Measurements from ENCODE around the gene ACTL7B.
"Not testable (repeated sequence)": the region's sequence is repeated elsewhere in the genome, so short reads cannot be mapped to it uniquely, and the experiment has no call there.

ACTL7B gene

GRCh38 chr9:108869092-108869725 is 13.4 kb upstream of the ACTL7B start:
- DNase-seq (ENCODE audit: low read depth) = no peak

- no peak for DNase-seq (ENCODE audit: low read depth)
Observed at GRCh38 chr9:108867829-108868228, 12.0 kb upstream of the ACTL7B start.

DNA sequence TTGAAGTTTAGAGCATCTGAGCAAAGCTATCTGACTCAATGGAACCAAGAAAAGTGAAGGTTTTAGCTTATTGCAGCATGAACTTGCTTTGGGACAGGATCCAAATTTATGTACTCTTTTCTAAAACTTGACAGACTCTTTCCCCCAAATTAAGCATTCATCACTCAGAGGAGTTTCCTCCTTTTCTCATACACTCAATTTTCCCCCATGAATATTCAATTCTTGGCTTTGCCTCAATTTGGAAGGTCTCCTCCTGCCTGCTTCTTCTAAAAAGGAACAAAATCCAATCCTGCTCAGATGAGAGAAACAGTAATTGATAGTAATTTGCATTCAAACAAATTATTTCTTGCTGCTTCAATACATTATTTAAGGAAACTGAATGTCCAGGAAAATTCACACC is 11.3 kb upstream of the ACTL7B start:
- no peak for DNase-seq (ENCODE audit: low read depth)

DNA sequence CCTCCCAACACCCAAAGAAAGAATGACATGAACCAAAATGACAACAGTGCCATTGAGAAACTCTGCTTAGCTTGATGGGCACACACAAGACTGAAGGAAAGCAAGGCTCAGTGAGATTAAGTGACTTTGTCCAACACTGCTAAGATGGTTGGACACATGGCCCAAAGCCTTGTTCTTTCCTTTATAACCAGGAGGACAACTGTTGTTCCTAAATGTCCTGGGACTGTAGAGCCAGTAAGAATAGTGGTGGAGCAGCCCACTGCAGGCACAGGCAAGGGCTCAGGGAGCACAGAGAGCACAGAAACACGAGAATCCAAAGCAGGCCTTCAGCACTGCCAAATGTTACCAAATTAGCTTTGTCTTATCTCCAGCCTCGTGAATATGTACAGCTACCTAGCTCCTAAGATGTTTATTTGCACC is 10.2 kb upstream of the ACTL7B start:
- no peak for DNase-seq (ENCODE audit: low read depth)

GRCh38 chr9:108865037-108865436 is 9.3 kb upstream of the ACTL7B start:
- DNase-seq (ENCODE audit: low read depth) = no peak

DNA sequence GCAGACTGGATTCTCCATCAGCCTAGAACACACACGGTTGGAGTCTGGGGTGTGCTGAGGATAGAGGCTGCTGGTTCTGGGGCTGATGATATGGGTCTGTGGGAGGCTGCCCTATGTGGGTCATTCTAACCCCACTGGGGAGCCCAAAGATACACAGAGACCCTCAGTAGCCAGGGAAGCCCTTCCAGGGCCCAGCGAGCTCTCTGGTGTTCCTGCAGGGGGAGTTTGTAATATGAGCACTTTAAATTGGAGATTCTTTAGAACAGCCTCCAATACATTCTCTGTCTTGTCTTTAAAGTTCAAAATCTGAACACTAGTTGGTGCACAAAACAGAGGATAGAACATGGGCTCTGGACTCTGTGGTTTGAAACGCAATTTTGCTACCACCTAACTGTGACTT is 8.7 kb upstream of the ACTL7B start:
- DNase-seq (ENCODE audit: low read depth) = no peak

GRCh38 chr9:108863891-108864290 is 8.1 kb upstream of the ACTL7B start:
- no peak for DNase-seq (ENCODE audit: low read depth)

DNA sequence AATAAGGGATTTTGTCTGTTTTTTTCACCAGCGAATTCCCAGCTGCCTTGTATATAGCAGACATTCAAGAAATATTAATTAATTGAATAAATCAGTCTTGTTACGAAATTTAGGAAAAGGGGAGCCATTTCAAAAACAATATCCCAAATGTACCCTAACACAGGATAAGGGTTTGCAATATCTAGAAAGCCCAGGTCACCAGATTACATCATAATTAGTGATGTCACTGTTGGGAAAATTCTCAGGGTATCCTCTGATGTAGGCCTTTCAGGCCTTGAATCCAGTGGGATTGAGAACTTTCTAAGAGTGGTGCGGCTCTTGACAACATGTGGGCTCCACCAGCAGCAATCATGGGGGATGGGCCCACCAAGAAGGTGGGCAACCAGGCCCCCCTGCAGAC is 6.2 kb upstream of the ACTL7B start, which contains the start of gene ACTL7A:
ACTL7A (plus strand) TSS at position 270 of the 400 bp plus-strand sequence; CDS start at position 327, 57 bp downstream.
- DNase-seq (ENCODE audit: low read depth) = no peak

GRCh38 chr9:108861464-108861863 is 5.7 kb upstream of the ACTL7B start:
- DNase-seq (ENCODE audit: low read depth) = no peak

DNA sequence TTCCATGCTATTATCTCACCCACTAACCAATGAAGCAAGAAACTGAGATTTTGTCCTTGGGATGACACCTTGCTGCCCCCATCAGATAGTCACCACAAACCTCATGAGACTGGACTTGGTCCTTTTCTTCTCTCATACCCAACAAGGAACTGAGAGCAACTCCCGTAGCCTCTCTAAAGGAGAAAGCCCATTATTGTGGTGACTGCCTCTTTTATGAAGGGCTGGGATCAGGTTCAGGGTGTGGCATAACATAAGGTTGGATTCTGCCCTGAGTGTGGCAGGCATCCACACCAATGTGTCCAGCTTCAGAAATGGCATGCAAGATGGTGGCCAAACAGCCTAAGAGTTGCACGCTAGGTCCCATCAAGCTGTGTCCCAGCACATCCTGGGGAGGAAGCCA is 5.0 kb upstream of the ACTL7B start:
- DNase-seq (ENCODE audit: low read depth) = no peak

DNA sequence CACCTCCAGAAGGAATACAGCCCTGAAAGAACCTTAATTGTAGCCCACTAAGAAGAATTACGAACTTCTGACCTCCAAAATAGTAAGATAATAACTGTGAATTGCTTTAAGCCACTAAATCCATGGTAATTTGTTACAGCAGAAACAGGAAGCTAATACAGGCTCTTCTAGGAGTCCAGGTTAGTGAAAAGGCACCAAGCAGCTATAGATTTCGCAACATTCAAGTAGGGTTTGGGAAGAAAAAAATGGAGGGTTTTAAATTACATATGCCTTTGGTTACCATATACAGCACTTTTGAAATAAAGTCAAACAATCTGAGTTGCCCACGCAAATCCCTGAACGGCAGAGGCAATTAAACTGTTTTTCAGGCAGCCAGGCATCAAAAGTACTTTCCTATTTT is 4.6 kb upstream of the ACTL7B start:
- no peak for DNase-seq (ENCODE audit: low read depth)

GRCh38 chr9:108859459-108860114 is 3.8 kb upstream of the ACTL7B start:
- DNase-seq (ENCODE audit: low read depth) = no peak

DNA sequence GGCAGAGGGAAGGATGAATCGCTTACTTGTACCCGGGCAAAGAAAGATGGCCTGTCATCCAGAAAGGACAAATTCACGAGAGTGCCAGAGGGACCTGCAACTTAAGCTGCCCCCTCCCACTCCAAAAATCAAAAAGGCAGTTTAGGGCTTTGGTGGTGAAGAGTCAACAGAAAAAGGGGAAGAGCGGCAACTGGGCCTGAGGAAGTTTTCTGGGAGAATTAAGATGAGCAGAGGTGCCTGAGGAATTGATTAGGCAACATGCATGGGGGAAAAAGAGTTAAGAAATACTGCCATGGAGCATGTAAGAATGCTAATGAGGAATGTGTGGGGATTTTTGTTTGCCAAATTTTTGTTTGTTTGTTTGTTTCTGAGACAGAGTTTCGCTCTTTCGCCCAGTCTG is 1.8 kb upstream of the ACTL7B start:
- DNase-seq (ENCODE audit: low read depth) = no peak

DNA sequence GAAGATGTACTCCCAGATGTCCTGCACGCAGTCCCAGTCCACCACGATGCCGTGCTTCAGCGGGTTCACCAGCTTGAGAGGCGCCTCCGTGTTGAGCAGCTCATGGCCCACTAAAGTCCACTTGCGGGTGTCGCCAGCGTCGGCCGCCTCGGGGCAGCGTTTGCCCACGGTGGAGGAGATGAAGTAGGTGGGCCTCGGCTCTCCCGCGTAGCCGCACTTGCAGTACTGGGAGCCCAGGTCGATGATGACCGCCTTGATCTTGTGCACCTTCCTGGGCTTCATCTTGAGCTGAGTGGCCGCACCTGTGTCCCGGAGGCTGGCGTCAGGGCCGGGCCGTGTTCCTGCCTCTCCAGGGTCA is 278 bp downstream of the ACTL7B start:
- no peak for DNase-seq (ENCODE audit: low read depth)

GRCh38 chr9:108854641-108855528 is 901 bp downstream of the ACTL7B start:
- DNase-seq (ENCODE audit: low read depth) = no peak

- no peak for DNase-seq (ENCODE audit: low read depth)
Observed at GRCh38 chr9:108854094-108854493, 1.7 kb downstream of the ACTL7B start.

DNA sequence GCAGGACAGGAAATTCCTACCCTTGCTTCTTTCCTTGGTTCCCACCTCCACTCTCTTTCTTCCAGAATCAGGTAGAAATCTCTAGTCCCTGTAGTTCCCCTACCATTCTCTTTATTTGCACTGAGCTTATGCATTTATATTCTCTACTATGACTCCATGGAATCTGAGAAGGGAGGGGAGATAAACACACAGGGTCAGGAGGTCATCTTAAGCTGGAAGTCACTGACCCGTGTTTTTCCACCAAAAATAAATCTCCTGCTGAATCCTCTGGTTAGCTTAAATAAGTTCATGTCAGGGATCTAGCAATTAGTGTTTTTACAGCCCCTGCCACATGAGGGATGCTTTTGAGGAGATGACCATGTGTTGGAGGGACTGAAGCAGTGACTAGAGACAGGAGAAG is 3.7 kb downstream of the ACTL7B start:
- no peak for DNase-seq (ENCODE audit: low read depth)

- no peak for DNase-seq (ENCODE audit: low read depth)
Observed at GRCh38 chr9:108851138-108851537, 4.6 kb downstream of the ACTL7B start.

DNA sequence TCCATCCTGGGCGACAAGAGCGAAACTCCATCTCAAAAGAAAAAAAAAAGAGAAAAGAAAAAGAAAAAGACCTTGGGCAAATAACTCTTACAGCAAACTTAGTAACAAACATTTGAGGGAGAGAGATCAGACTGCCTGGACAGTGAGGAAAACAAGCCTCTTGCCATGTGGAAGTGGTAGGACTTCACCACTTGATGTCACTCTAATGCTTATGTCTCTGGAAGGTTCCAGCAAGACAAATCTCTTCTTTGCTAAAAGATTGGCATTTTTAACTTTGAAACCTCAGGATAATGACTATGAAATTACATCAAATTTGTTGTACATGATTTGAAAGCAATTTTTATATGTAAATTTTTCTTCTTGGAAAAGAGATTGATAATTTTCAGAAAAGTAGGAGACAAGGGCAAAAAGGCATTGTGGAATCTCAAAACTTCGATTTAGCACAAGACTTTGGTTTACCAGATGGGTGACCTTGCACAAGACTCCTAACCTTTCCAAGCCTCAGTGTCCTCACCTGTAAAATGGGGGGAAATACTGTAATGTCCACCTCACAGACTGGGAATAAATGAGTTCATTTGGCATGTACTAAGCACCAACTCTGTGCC is 5.4 kb downstream of the ACTL7B start:
- no peak for DNase-seq (ENCODE audit: low read depth)

DNA sequence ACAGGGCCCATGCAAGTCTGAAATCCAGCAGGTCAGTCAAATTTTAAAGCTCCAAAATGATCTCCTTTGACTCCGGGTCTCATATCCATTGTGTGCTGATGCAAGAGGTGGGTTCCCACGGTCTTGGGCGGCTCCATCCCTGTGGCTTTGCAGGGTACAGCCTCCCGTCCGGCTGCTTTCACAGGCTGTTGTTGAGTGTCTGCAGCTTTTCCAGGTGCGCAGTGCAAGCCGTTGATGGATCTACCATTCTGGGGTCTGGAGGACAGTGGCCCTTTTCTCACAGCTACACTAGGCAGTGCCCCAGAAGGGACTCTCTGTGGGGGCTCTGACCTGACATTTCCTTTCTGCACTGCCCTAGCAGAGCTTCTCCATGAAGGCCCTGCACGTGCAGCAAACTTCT is 7.5 kb downstream of the ACTL7B start:
- DNase-seq (ENCODE audit: low read depth) = not testable (repeated sequence)

GRCh38 chr9:108845947-108846346 is 9.8 kb downstream of the ACTL7B start:
- no peak for DNase-seq (ENCODE audit: low read depth)

DNA sequence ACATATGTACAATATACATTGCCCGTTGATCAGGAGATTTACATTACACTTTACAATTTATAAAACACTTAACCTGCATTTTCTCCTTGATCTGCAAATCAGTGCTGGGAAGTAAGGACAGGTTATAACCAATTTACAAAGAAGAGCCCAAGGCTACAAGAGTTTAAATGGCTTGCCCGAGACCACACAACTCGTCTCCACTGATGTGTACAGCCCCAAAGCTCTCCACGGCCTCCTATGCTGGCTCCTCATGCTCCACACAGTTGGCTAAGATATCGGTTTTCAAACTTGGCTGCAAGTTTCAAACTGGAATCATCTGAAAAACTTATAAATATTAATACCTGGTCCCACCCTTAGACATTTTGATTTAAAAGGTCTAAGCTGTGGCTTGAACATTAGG is 10.3 kb downstream of the ACTL7B start:
- no peak for DNase-seq (ENCODE audit: low read depth)

GRCh38 chr9:108844856-108845255 is 10.9 kb downstream of the ACTL7B start:
- no peak for DNase-seq (ENCODE audit: low read depth)
